Spinal cord (tissue), 10 donors: ENCODE data around the gene MAGEA10. TPM values are rescaled to one million over a fixed set of nuclear protein-coding genes. Genes with fewer than 3 reads are reported as not detected.

Experiments used
- DNase-seq, 6 donors: peaks; one replicate each; pipeline versions ENCODE4 v3.0.0 to v3.0.0-alpha.2; 2013 to 2015; ENCODE audit warnings: low spot score in 6 of 6, low read depth in 4 of 6
- H3K27ac ChIP-seq: one replicate; pipeline ENCODE4 v1.5.1; 2013; ENCODE audit warnings: low read depth, low read length, control low read depth
- H3K27me3 ChIP-seq: one replicate; pipeline ENCODE4 v1.6.1; 2013; ENCODE audit warnings: low read length; ENCODE audit not compliant: control insufficient read depth, insufficient read depth
- H3K36me3 ChIP-seq: one replicate; pipeline ENCODE4 v1.6.1; 2013; ENCODE audit warnings: low read length; ENCODE audit not compliant: control insufficient read depth, insufficient read depth
- H3K4me1 ChIP-seq: one replicate; pipeline ENCODE4 v1.6.1; 2013; ENCODE audit warnings: low read length; ENCODE audit not compliant: control insufficient read depth, insufficient read depth
- H3K4me3 ChIP-seq: one replicate; pipeline ENCODE4 v1.5.1; 2013; ENCODE audit warnings: low read depth, low read length, control low read depth
- H3K9me3 ChIP-seq: one replicate; pipeline ENCODE4 v1.6.1; 2013; ENCODE audit warnings: low read length; ENCODE audit not compliant: control insufficient read depth, insufficient read depth
- WGBS: methylation state at CpG from one replicate; pipeline ENCODE4 v1.1.5; 2013; ENCODE audit warnings: missing lambda C conversion rate; ENCODE audit not compliant: insufficient coverage; 5-methylcytosine and 5-hydroxymethylcytosine counted together
- polyA plus RNA-seq, 2 donors: library from polyadenylated mRNA; unstranded; fragments of 120-200 nt; gene quantifications; one replicate each; pipeline ENCODE4 v1.2.1, GENCODE V29; 2013; ENCODE audit not compliant: insufficient read length in 2 of 2
- total RNA-seq, 2 donors: library from RNA; depleted of rRNA in 1 of 2; stranded (reverse); fragments of 120-200 nt in 1 of 2; fragments of >200 nt in 1 of 2; gene quantifications; one replicate each; pipeline versions ENCODE4 v1.2.3 to v1.2.4, GENCODE V29; 2013 to 2014
- donor health status: healthy.

Gene MAGEA10
- total and polyA plus RNA-seq, 4 donors, result 0.06 TPM; not detected in 3

- no peaks in the 10 kb centered on the region for H3K9me3 ChIP-seq
- H3K27ac ChIP-seq, result no peak overlapping the region
- H3K4me1 ChIP-seq, result no peaks in the 10 kb centered on the region
- no peaks in the 10 kb centered on the region for H3K27me3 ChIP-seq
- DNase-seq, result no peak
- no CpG with 5 or more reads among the region's 6 CpGs for WGBS
- no peaks in the 10 kb centered on the region for H3K36me3 ChIP-seq
- H3K4me3 ChIP-seq, result no peak overlapping the region
These were observed 34.5 kb downstream of the MAGEA10 start for GRCh38 chrX:152103866-152104265.

GRCh38 chrX:152086141-152086540 is 52.2 kb downstream of the MAGEA10 start:
- 77% methylated on average over 2 of the region's 6 CpGs for WGBS
- no peak overlapping the region for H3K27ac ChIP-seq
- H3K4me3 ChIP-seq, result no peak overlapping the region
- H3K4me1 ChIP-seq, result no peaks in the 10 kb centered on the region
- H3K9me3 ChIP-seq, result no peaks in the 10 kb centered on the region
- H3K36me3 ChIP-seq, result no peaks in the 10 kb centered on the region
- no peak for DNase-seq
- no peaks in the 10 kb centered on the region for H3K27me3 ChIP-seq

Other genes starting within 250 kb of the MAGEA10 start
- not detected for gene MAGEA4, start 225.7 kb downstream of the MAGEA10 start, total RNA-seq
- gene MAGEA4, start 225.7 kb downstream of the MAGEA10 start, polyA plus RNA-seq, result not detected
- 10 to 100 TPM; 17.2 to 23.4 TPM for gene GABRE, start 163.9 kb downstream of the MAGEA10 start, total RNA-seq
- 10 to 100 TPM in 1 of 2 donors, 1 to 10 TPM in 1; 10.0 to 12.6 TPM for gene GABRE, start 163.9 kb downstream of the MAGEA10 start, polyA plus RNA-seq